ENCODE measurements around the gene GGN.

GRCh38 chr19:38399081-38399480, 11.2 kb upstream of the GGN start:
- TF ChIP-seq, protein P1, sequence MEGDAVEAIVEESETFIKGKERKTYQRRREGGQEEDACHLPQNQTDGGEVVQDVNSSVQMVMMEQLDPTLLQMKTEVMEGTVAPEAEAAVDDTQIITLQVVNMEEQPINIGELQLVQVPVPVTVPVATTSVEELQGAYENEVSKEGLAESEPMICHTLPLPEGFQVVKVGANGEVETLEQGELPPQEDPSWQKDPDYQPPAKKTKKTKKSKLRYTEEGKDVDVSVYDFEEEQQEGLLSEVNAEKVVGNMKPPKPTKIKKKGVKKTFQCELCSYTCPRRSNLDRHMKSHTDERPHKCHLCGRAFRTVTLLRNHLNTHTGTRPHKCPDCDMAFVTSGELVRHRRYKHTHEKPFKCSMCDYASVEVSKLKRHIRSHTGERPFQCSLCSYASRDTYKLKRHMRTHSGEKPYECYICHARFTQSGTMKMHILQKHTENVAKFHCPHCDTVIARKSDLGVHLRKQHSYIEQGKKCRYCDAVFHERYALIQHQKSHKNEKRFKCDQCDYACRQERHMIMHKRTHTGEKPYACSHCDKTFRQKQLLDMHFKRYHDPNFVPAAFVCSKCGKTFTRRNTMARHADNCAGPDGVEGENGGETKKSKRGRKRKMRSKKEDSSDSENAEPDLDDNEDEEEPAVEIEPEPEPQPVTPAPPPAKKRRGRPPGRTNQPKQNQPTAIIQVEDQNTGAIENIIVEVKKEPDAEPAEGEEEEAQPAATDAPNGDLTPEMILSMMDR (optimal IDR thresholded peaks at IDR 0.05 in 1 of 3, IDR thresholded peaks at IDR 0.05 in 1 of 3, conservative IDR thresholded peaks at IDR 0.05 in 1 of 3; ENCODE audit: extremely low read depth in 1 of 3, insufficient read depth in 2 of 3, low read length in 3 of 3) = no peak
- no peak for TF ChIP-seq EZH2 (IDR thresholded peaks at IDR 0.05; ENCODE audit: low read length)
